GM23338 (cell line): ENCODE data around the gene CCDC60. TPM values are rescaled to one million over a fixed set of nuclear protein-coding genes. Genes with fewer than 3 reads are reported as not detected.

Experiments
- ATAC-seq: fragments of 200-7000 bp; cut with Tn5 transposase; 3 replicates; pipeline ENCODE4 v1.9.1; 2020
- DNase-seq: peaks from one replicate; pipeline ENCODE4 v3.0.0-alpha.2; 2015; ENCODE audit warnings: low spot score
- H2AFZ ChIP-seq: fragments of 200-600 bp; sonication (generic); 2 replicates; pipeline ENCODE4 v1.8.0; 2016; ENCODE audit warnings: antibody characterized with exemption, mild to moderate bottlenecking, moderate library complexity
- H3F3A ChIP-seq: fragments of 200-600 bp; sonication (generic); replicated peaks from 2 replicates; pipeline ENCODE4 v1.8.0; 2017; ENCODE audit warnings: antibody characterized with exemption, mixed run types, low read depth
- H3K27ac ChIP-seq: fragments of 200-600 bp; sonication (generic); 2 replicates; pipeline ENCODE4 v1.6.1; 2016; ENCODE audit warnings: low read depth
- H3K27me3 ChIP-seq: fragments of 200-600 bp; sonication (generic); 2 replicates; pipeline ENCODE4 v1.8.0; 2016; ENCODE audit warnings: mild to moderate bottlenecking, mixed run types, moderate library complexity; ENCODE audit not compliant: insufficient read depth
- H3K36me3 ChIP-seq: fragments of 200-600 bp; sonication (generic); 2 replicates; pipeline ENCODE4 v1.8.0; 2016; ENCODE audit warnings: mild to moderate bottlenecking; ENCODE audit not compliant: insufficient read depth
- H3K4me1 ChIP-seq: fragments of 200-600 bp; sonication (generic); 2 replicates; pipeline ENCODE4 v1.8.0; 2016; ENCODE audit warnings: mild to moderate bottlenecking, moderate library complexity; ENCODE audit not compliant: insufficient read depth
- H3K4me2 ChIP-seq: fragments of 200-600 bp; sonication (generic); 2 replicates; pipeline ENCODE4 v1.7.1; 2017; ENCODE audit warnings: mixed run types
- H3K4me3 ChIP-seq: fragments of 200-600 bp; sonication (generic); 2 replicates; pipeline ENCODE4 v1.6.1; 2016; ENCODE audit warnings: mixed run types
- H3K79me2 ChIP-seq: fragments of 200-600 bp; sonication (generic); replicated peaks from 2 replicates; pipeline ENCODE4 v1.8.0; 2017; ENCODE audit warnings: mild to moderate bottlenecking; ENCODE audit not compliant: insufficient read depth
- H3K9me2 ChIP-seq: fragments of 200-600 bp; sonication (generic); 2 replicates; pipeline ENCODE4 v1.8.0; 2017; ENCODE audit not compliant: insufficient read depth
- H4K20me1 ChIP-seq: fragments of 200-600 bp; sonication (generic); replicated peaks from 2 replicates; pipeline ENCODE4 v1.8.0; 2017; ENCODE audit warnings: mild to moderate bottlenecking; ENCODE audit not compliant: insufficient read depth
- H3K27ac Mint-ChIP-seq: 2 replicates; pipeline ENCODE4 v1.8.0; 2020; ENCODE audit warnings: inconsistent platforms, mild to moderate bottlenecking, moderate library complexity, mixed read lengths
- H3K27me3 Mint-ChIP-seq: 3 replicates; pipeline ENCODE4 v1.8.0; 2022; ENCODE audit warnings: low read depth, mild to moderate bottlenecking, moderate library complexity, mixed read lengths, inconsistent platforms; ENCODE audit not compliant: insufficient read depth, poor library complexity
- H3K36me3 Mint-ChIP-seq: 3 replicates; pipeline ENCODE4 v1.8.0; 2021; ENCODE audit warnings: low read depth, mild to moderate bottlenecking, inconsistent platforms, moderate library complexity, mixed read lengths
- H3K4me1 Mint-ChIP-seq: 3 replicates; pipeline ENCODE4 v1.8.0; 2020; ENCODE audit warnings: mild to moderate bottlenecking, inconsistent platforms, mixed read lengths
- H3K4me3 Mint-ChIP-seq: 3 replicates; pipeline ENCODE4 v1.8.0; 2021; ENCODE audit warnings: moderate library complexity, mild to moderate bottlenecking, inconsistent platforms, mixed read lengths
- H3K9me3 Mint-ChIP-seq: 3 replicates; pipeline ENCODE4 v1.8.0; 2020; ENCODE audit warnings: moderate library complexity, mild to moderate bottlenecking, inconsistent platforms, mixed read lengths
- CREB1 ChIP-seq: fragments of 250-450 bp; sonication (Bioruptor Pico); IDR thresholded peaks from 2 replicates; pipeline ENCODE4 v1.5.0; 2020; ENCODE audit warnings: low read depth, mild to moderate bottlenecking, moderate library complexity
- ETS1 ChIP-seq: IDR thresholded peaks from 2 replicates; pipeline ENCODE4 v1.6.1; 2016; ENCODE audit warnings: antibody characterized with exemption
- EZH2 ChIP-seq: fragments of 200-600 bp; sonication (generic); IDR thresholded peaks from one replicate; pipeline ENCODE4 v1.8.0; 2017; ENCODE audit warnings: antibody characterized with exemption, mild to moderate bottlenecking, low read depth; ENCODE audit not compliant: unreplicated experiment
- EZH2phosphoT487 ChIP-seq: fragments of 200-600 bp; sonication (generic); IDR thresholded peaks from one replicate; pipeline ENCODE4 v1.8.1; 2018; ENCODE audit warnings: antibody characterized with exemption; ENCODE audit not compliant: unreplicated experiment
- JUNB ChIP-seq: IDR thresholded peaks from one replicate; pipeline ENCODE4 v1.6.1; 2016; ENCODE audit warnings: antibody characterized with exemption; ENCODE audit not compliant: unreplicated experiment
- NANOG ChIP-seq: IDR thresholded peaks from 2 replicates; pipeline ENCODE4 v1.6.1; 2016; ENCODE audit warnings: antibody characterized with exemption, borderline replicate concordance
- POLR2AphosphoS5 ChIP-seq: IDR thresholded peaks from 2 replicates; pipeline ENCODE4 v1.6.1; 2016; ENCODE audit warnings: antibody characterized with exemption, low read depth
- REST ChIP-seq: IDR thresholded peaks from one replicate; pipeline ENCODE4 v1.6.1; 2018; ENCODE audit warnings: antibody characterized with exemption; ENCODE audit not compliant: unreplicated experiment
- STAT1 ChIP-seq: IDR thresholded peaks from one replicate; pipeline ENCODE4 v1.6.1; 2016; ENCODE audit warnings: antibody characterized with exemption; ENCODE audit not compliant: unreplicated experiment
- ZNF114 ChIP-seq: fragments of 250-450 bp; sonication (Bioruptor Pico); IDR thresholded peaks from 2 replicates; pipeline ENCODE4 v1.5.0; 2020; ENCODE audit warnings: mild to moderate bottlenecking, moderate library complexity
- ZNF331 ChIP-seq: fragments of 250-450 bp; sonication (Bioruptor Pico); IDR thresholded peaks from 2 replicates; pipeline ENCODE4 v1.5.0; 2020; ENCODE audit warnings: low read depth, mild to moderate bottlenecking, moderate library complexity
- polyA plus RNA-seq: library from polyadenylated mRNA; unstranded; fragments of >200 nt; fragmentation: Nextera tagmentation; extraction: Ambion mirVana; gene quantifications from 2 replicates; pipeline ENCODE4 v1.2.1, GENCODE V29; 2016
- total RNA-seq: library from RNA; depleted of rRNA; stranded (reverse); fragments of >200 nt; shearing (Covaris generic); gene quantifications from 2 replicates; pipeline ENCODE4 v1.2.3, GENCODE V29; 2014
- TF ChIP-seq, protein P1 (sequence below): fragments of 250-450 bp; sonication (Bioruptor Pico); IDR thresholded peaks from 2 replicates; pipeline ENCODE4 v1.5.0; 2020; ENCODE audit warnings: mild to moderate bottlenecking, moderate library complexity
- TF ChIP-seq, protein P2 (sequence below), 2 experiments: fragments of 200-600 bp in 1 of 2; sonication (generic) in 1 of 2; conservative IDR thresholded peaks; 2 replicates each; pipeline versions ENCODE4 v1.5.1 to v1.6.1; 2016 to 2017; ENCODE audit warnings: antibody characterized with exemption in 2 of 2, low read depth in 2 of 2, mild to moderate bottlenecking in 2 of 2, moderate library complexity in 1 of 2

The CCDC60 gene
- total and polyA plus RNA-seq, 2 experiments from 2014 or later: 0.53 TPM; not detected in 1

GRCh38 chr12:119340578-119340977, 6.0 kb downstream of the CCDC60 start:
- no peaks in the 10 kb centered on the region for H3K36me3 ChIP-seq
- 0 out of 2 replicates have a peak, but pooled peaks cover 5% of the 10 kb centered on the region for H3K4me1 ChIP-seq
- H4K20me1 ChIP-seq: peaks cover 2% of the 10 kb centered on the region; the same call in 1 of the 2 replicates
- H3K9me3 Mint-ChIP-seq: no peaks in the 10 kb centered on the region; the same call in 1 of the 3 replicates
- no peaks in the 10 kb centered on the region for H3F3A ChIP-seq
- peaks cover 55% of the 10 kb centered on the region for H3K27me3 ChIP-seq
- TF ChIP-seq CREB1 (no peak), EZH2 (no peak), EZH2phosphoT487 (no peak), POLR2AphosphoS5 (no peak), REST (no peak), ZNF331 (CRISPR knock-in tag) (no peak), JUNB (no peak), ETS1 (no peak), NANOG (no peak), STAT1 (no peak), ZNF114 (CRISPR knock-in tag) (no peak)
- TF ChIP-seq, protein P1, sequence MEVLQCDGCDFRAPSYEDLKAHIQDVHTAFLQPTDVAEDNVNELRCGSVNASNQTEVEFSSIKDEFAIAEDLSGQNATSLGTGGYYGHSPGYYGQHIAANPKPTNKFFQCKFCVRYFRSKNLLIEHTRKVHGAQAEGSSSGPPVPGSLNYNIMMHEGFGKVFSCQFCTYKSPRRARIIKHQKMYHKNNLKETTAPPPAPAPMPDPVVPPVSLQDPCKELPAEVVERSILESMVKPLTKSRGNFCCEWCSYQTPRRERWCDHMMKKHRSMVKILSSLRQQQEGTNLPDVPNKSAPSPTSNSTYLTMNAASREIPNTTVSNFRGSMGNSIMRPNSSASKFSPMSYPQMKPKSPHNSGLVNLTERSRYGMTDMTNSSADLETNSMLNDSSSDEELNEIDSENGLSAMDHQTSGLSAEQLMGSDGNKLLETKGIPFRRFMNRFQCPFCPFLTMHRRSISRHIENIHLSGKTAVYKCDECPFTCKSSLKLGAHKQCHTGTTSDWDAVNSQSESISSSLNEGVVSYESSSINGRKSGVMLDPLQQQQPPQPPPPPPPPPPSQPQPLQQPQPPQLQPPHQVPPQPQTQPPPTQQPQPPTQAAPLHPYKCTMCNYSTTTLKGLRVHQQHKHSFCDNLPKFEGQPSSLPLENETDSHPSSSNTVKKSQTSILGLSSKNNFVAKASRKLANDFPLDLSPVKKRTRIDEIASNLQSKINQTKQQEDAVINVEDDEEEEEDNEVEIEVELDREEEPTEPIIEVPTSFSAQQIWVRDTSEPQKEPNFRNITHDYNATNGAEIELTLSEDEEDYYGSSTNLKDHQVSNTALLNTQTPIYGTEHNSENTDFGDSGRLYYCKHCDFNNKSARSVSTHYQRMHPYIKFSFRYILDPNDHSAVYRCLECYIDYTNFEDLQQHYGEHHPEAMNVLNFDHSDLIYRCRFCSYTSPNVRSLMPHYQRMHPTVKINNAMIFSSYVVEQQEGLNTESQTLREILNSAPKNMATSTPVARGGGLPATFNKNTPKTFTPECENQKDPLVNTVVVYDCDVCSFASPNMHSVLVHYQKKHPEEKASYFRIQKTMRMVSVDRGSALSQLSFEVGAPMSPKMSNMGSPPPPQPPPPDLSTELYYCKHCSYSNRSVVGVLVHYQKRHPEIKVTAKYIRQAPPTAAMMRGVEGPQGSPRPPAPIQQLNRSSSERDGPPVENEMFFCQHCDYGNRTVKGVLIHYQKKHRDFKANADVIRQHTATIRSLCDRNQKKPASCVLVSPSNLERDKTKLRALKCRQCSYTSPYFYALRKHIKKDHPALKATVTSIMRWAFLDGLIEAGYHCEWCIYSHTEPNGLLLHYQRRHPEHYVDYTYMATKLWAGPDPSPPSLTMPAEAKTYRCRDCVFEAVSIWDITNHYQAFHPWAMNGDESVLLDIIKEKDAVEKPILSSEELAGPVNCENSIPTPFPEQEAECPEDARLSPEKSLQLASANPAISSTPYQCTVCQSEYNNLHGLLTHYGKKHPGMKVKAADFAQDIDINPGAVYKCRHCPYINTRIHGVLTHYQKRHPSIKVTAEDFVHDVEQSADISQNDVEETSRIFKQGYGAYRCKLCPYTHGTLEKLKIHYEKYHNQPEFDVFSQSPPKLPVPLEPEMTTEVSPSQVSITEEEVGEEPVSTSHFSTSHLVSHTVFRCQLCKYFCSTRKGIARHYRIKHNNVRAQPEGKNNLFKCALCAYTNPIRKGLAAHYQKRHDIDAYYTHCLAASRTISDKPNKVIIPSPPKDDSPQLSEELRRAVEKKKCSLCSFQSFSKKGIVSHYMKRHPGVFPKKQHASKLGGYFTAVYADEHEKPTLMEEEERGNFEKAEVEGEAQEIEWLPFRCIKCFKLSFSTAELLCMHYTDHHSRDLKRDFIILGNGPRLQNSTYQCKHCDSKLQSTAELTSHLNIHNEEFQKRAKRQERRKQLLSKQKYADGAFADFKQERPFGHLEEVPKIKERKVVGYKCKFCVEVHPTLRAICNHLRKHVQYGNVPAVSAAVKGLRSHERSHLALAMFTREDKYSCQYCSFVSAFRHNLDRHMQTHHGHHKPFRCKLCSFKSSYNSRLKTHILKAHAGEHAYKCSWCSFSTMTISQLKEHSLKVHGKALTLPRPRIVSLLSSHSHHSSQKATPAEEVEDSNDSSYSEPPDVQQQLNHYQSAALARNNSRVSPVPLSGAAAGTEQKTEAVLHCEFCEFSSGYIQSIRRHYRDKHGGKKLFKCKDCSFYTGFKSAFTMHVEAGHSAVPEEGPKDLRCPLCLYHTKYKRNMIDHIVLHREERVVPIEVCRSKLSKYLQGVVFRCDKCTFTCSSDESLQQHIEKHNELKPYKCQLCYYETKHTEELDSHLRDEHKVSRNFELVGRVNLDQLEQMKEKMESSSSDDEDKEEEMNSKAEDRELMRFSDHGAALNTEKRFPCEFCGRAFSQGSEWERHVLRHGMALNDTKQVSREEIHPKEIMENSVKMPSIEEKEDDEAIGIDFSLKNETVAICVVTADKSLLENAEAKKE (CRISPR knock-in tag): no peak
- TF ChIP-seq, protein P2, sequence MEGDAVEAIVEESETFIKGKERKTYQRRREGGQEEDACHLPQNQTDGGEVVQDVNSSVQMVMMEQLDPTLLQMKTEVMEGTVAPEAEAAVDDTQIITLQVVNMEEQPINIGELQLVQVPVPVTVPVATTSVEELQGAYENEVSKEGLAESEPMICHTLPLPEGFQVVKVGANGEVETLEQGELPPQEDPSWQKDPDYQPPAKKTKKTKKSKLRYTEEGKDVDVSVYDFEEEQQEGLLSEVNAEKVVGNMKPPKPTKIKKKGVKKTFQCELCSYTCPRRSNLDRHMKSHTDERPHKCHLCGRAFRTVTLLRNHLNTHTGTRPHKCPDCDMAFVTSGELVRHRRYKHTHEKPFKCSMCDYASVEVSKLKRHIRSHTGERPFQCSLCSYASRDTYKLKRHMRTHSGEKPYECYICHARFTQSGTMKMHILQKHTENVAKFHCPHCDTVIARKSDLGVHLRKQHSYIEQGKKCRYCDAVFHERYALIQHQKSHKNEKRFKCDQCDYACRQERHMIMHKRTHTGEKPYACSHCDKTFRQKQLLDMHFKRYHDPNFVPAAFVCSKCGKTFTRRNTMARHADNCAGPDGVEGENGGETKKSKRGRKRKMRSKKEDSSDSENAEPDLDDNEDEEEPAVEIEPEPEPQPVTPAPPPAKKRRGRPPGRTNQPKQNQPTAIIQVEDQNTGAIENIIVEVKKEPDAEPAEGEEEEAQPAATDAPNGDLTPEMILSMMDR (conservative IDR thresholded peaks at IDR 0.05; ENCODE audit: low read depth in 2 of 2): no peak
- H3K27ac ChIP-seq: no peak overlapping the region
- H3K36me3 Mint-ChIP-seq: no peaks in the 10 kb centered on the region
- H3K4me1 Mint-ChIP-seq: peaks cover 19% of the 10 kb centered on the region
- no peak overlapping the region for H3K4me3 Mint-ChIP-seq
- DNase-seq (no peak), ATAC-seq (no peak)
- H3K27ac Mint-ChIP-seq: no peak overlapping the region
- peaks cover 58% of the 10 kb centered on the region for H3K27me3 Mint-ChIP-seq
- H2AFZ ChIP-seq: no peak overlapping the region
- no peaks in the 10 kb centered on the region; the same call in 1 of the 2 replicates for H3K9me2 ChIP-seq
- no peak overlapping the region for H3K4me3 ChIP-seq
- H3K79me2 ChIP-seq: no peaks in the 10 kb centered on the region
- no peak overlapping the region for H3K4me2 ChIP-seq
